SK-N-MC (cell line): ENCODE results near the gene DNAH9.

Source experiments
- EZH2 ChIP-seq: fragments of 200-600 bp; sonication (generic); IDR thresholded peaks from one replicate; pipeline ENCODE4 v1.6.1; 2017; ENCODE audit warnings: antibody characterized with exemption
- POLR2AphosphoS5 ChIP-seq: IDR thresholded peaks from 2 replicates; pipeline ENCODE4 v1.6.1; 2012; ENCODE audit warnings: mild to moderate bottlenecking, low read depth, low read length, borderline replicate concordance

DNA sequence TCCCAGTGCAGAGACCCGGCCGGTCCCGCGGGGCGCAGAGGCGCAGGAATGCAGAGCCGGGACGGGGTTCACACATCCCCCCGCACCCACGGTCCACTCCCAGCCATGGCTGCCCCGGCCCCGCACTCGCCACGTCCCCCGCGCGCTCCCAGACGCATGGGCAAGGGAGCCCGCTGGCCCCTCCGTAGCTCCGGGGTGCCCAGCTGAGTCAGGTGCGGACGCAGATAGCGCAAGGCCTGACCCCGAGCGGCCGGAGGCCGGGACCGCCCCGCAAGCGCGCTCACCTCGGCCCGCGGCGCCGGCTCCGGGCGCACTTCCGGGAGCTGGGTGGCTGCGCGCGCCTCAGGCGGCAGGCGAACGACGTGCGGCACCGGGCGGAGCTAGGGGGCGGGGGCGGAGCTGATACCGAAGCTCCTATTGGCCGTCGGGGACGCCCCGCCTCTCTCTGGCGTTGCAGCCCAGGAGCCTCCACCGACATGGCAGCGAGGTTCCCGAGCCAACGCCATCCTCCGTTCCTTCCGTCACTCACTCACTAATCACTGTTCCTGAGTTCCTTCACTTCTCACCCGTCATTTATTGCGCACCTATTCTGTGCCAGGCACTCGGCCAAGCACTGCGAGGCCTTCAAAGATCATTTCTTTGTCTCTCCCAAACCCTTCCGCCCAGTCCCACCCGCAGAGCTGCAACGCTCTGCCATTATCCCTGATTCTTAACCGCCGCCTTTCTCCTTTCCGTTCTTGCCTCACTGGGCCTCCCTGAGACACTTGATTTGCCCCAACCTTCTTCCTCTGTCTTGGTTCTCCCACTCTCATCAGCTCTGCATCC lies 399.1 kb downstream of the DNAH9 start, which contains the start of gene ZNF18:
- TF ChIP-seq EZH2 (no peak), POLR2AphosphoS5 (peak; percentile 83)
